Measurements from ENCODE around the gene SDR9C7.

DNA sequence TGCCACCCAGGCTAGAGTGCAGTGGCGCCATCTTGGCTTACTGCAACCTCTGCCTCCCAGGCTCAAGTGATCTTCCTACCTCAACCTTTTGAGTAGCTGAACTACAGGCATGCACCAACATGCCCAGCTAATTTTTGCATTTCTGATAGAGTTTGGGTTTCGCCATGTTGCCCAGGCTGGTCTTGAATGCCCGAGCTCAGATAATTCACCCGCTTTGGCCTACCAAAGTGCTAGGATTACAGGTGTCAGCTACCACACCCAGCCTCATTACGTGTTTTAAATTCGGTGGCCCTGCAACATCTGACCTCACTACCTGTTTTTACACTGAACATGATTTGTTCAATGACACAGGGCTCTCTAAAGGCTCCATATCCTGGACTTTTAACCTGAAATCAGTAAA is 46.1 kb upstream of the SDR9C7 start:
- TF ChIP-seq TAF1 (IDR thresholded peaks at IDR 0.05; ENCODE audit: borderline replicate concordance, insufficient read depth, low read length) (no peak), SIN3A (IDR thresholded peaks at IDR 0.05; ENCODE audit: borderline replicate concordance, insufficient read depth, low read length) (no peak)
